ENCODE results near the gene SKI. TPM values are rescaled to one million over a fixed set of nuclear protein-coding genes. Genes with fewer than 3 reads are reported as not detected.

Gene SKI
- total RNA-seq, 2 experiments from 2014 or later = 286 to 324 TPM

GRCh38 chr1:2303781-2304180, 75.7 kb downstream of the SKI start:
- ATAC-seq (ENCODE audit: poor library complexity) (no peak), DNase-seq (no peak)
- H3K27ac Mint-ChIP-seq = peak overlapping the region; percentile 99
- H3K4me1 Mint-ChIP-seq (ENCODE audit: low read depth) = peaks cover 34% of the 10 kb centered on the region
- peaks cover 76% of the 10 kb centered on the region for H3K36me3 Mint-ChIP-seq (ENCODE audit: low read depth)
- H3K9me3 Mint-ChIP-seq = no peaks in the 10 kb centered on the region
- no peak overlapping the region for H3K4me3 ChIP-seq (ENCODE audit: low read length)
- peaks cover 0 to 9% of the 10 kb centered on the region in 2 experiments for H3K9me3 ChIP-seq (ENCODE audit: control insufficient read depth in 1 of 2, insufficient read depth in 1 of 2, low read length in 2 of 2)
- H3K27me3 ChIP-seq (ENCODE audit: control insufficient read depth in 1 of 2, insufficient read depth in 2 of 2, low read length in 2 of 2) = no peaks in the 10 kb centered on the region
- H3K4me1 ChIP-seq (ENCODE audit: insufficient read depth, low read length) = peaks cover 45% of the 10 kb centered on the region
- ChIA-PET CTCF (no interaction called here), POLR2A (interaction anchor here (0.9 kb wide), 1 partner anchor 10 kb away, joined by 3 read pairs; no protein-coding TSS in a partner anchor)
- peaks cover 62% of the 10 kb centered on the region for H3K36me3 ChIP-seq (ENCODE audit: insufficient read depth, low read length)
- no peak overlapping the region for H3K4me3 Mint-ChIP-seq
- no peaks in the 10 kb centered on the region for H3K27me3 Mint-ChIP-seq
- intact Hi-C loops (cut with DNase I, micrococcal nuclease) = no loop called here
- H3K27ac ChIP-seq (ENCODE audit: low read depth in 1 of 2, low read length in 2 of 2) = no peak overlapping the region
- no peak for TF ChIP-seq CTCF (IDR thresholded peaks at IDR 0.05)

- TF ChIP-seq CTCF (IDR thresholded peaks at IDR 0.05) = no peak
- ChIA-PET CTCF (no interaction called here), POLR2A (interaction anchor here (0.9 kb wide), 1 partner anchor 9 kb away, joined by 3 read pairs; no protein-coding TSS in a partner anchor)
- Histone ChIP-seq H3K27me3 (ENCODE audit: control insufficient read depth in 1 of 2, insufficient read depth in 2 of 2, low read length in 2 of 2) (no peaks in the 10 kb centered on the region), H3K36me3 (ENCODE audit: insufficient read depth, low read length) (peaks cover 64% of the 10 kb centered on the region), H3K4me1 (ENCODE audit: insufficient read depth, low read length) (peaks cover 40% of the 10 kb centered on the region), H3K27ac (ENCODE audit: low read depth in 1 of 2, low read length in 2 of 2) (peak overlapping the region in 1 of 2 donors; percentile 14), H3K4me3 (ENCODE audit: low read length) (no peak overlapping the region), H3K9me3 (ENCODE audit: control insufficient read depth in 1 of 2, insufficient read depth in 1 of 2, low read length in 2 of 2) (peaks cover 0 to 9% of the 10 kb centered on the region in 2 experiments)
- H3K27me3 Mint-ChIP-seq = no peaks in the 10 kb centered on the region
- H3K9me3 Mint-ChIP-seq = no peaks in the 10 kb centered on the region
- DNase-seq = no peak
- H3K27ac Mint-ChIP-seq = peak overlapping the region; percentile 99
- intact Hi-C loops (cut with DNase I, micrococcal nuclease) = no loop called here
- H3K4me1 Mint-ChIP-seq (ENCODE audit: low read depth) = peaks cover 30% of the 10 kb centered on the region
- H3K4me3 Mint-ChIP-seq = no peak overlapping the region
- no peak for ATAC-seq (ENCODE audit: poor library complexity)
- peaks cover 79% of the 10 kb centered on the region for H3K36me3 Mint-ChIP-seq (ENCODE audit: low read depth)
These were observed 76.2 kb downstream of the SKI start for GRCh38 chr1:2304282-2304681.

- CTCF ChIA-PET = no interaction called here
- intact Hi-C loops (cut with DNase I, micrococcal nuclease) = no loop called here
These were observed 77.0 kb downstream of the SKI start for GRCh38 chr1:2304921-2305681.

More at GRCh38 chr1:2304921-2305681, 77.0 kb downstream of the SKI start:
- no peak overlapping the region for H3K4me3 ChIP-seq (ENCODE audit: low read length)
- TF ChIP-seq CTCF (IDR thresholded peaks at IDR 0.05) = no peak
- H3K27me3 ChIP-seq (ENCODE audit: control insufficient read depth in 1 of 2, insufficient read depth in 2 of 2, low read length in 2 of 2) = no peaks in the 10 kb centered on the region
- Mint-ChIP-seq H3K27ac (peak overlapping the region; percentile 73), H3K4me3 (no peak overlapping the region), H3K36me3 (ENCODE audit: low read depth) (peaks cover 83% of the 10 kb centered on the region), H3K4me1 (ENCODE audit: low read depth) (peaks cover 26% of the 10 kb centered on the region), H3K9me3 (no peaks in the 10 kb centered on the region), H3K27me3 (no peaks in the 10 kb centered on the region)
- peaks cover 64% of the 10 kb centered on the region for H3K36me3 ChIP-seq (ENCODE audit: insufficient read depth, low read length)
- POLR2A ChIA-PET = no interaction called here
- peaks cover 31% of the 10 kb centered on the region for H3K4me1 ChIP-seq (ENCODE audit: insufficient read depth, low read length)
- ATAC-seq (ENCODE audit: poor library complexity) = no peak
- H3K27ac ChIP-seq (ENCODE audit: low read depth in 1 of 2, low read length in 2 of 2) = peak overlapping the region in 1 of 2 donors; percentile 21
- peak in 3 of 14 experiments; percentile 38 to 68 (median 57) for DNase-seq
- peaks cover 0 to 9% of the 10 kb centered on the region in 2 experiments for H3K9me3 ChIP-seq (ENCODE audit: control insufficient read depth in 1 of 2, insufficient read depth in 1 of 2, low read length in 2 of 2)

All from CD4-positive, alpha-beta T cell (primary cell).